ENCODE measurements around the gene PLPP1. TPM values are rescaled to one million over a fixed set of nuclear protein-coding genes. Genes with fewer than 3 reads are reported as not detected.

Gene PLPP1
- total RNA-seq, 1 donor from 2014 or later = 31.8 TPM

GRCh38 chr5:55437859-55438206 is 96.9 kb downstream of the PLPP1 start:
- peaks cover 41% of the 10 kb centered on the region for H3K4me1 Mint-ChIP-seq
- no peak overlapping the region for H3K4me3 Mint-ChIP-seq
- H3K9me3 Mint-ChIP-seq = peaks cover 24% of the 10 kb centered on the region
- no peak for DNase-seq (ENCODE audit: low spot score in 2 of 2, unreplicated experiment in 2 of 2)
- peak overlapping the region; percentile 83 for H3K27ac Mint-ChIP-seq
- H3K36me3 Mint-ChIP-seq = peaks cover 28% of the 10 kb centered on the region
- TF ChIP-seq CTCF (IDR thresholded peaks at IDR 0.05; ENCODE audit: unreplicated experiment) = no peak
- H3K27me3 Mint-ChIP-seq (ENCODE audit: low read depth) = no peaks in the 10 kb centered on the region

- Mint-ChIP-seq H3K4me1 (peaks cover 41% of the 10 kb centered on the region), H3K27me3 (ENCODE audit: low read depth) (no peaks in the 10 kb centered on the region), H3K27ac (peak overlapping the region; percentile 83), H3K4me3 (no peak overlapping the region), H3K9me3 (peaks cover 28% of the 10 kb centered on the region), H3K36me3 (peaks cover 32% of the 10 kb centered on the region)
- no peak for DNase-seq (ENCODE audit: low spot score in 2 of 2, unreplicated experiment in 2 of 2)
- no peak for TF ChIP-seq CTCF (IDR thresholded peaks at IDR 0.05; ENCODE audit: unreplicated experiment)
Observed at GRCh38 chr5:55437452-55437851, 97.3 kb downstream of the PLPP1 start.

GRCh38 chr5:55432549-55432948 is 102.2 kb downstream of the PLPP1 start:
- H3K4me1 Mint-ChIP-seq = peaks cover 3% of the 10 kb centered on the region
- no peaks in the 10 kb centered on the region for H3K27me3 Mint-ChIP-seq (ENCODE audit: low read depth)
- H3K4me3 Mint-ChIP-seq = no peak overlapping the region
- H3K9me3 Mint-ChIP-seq = peaks cover 48% of the 10 kb centered on the region
- H3K27ac Mint-ChIP-seq = no peak overlapping the region
- TF ChIP-seq CTCF (IDR thresholded peaks at IDR 0.05; ENCODE audit: unreplicated experiment) = no peak
- no peak for DNase-seq (ENCODE audit: low spot score in 2 of 2, unreplicated experiment in 2 of 2)
- peaks cover 73% of the 10 kb centered on the region for H3K36me3 Mint-ChIP-seq

GRCh38 chr5:55429613-55430253 is 105.0 kb downstream of the PLPP1 start:
- H3K27me3 Mint-ChIP-seq (ENCODE audit: low read depth) = no peaks in the 10 kb centered on the region

GRCh38 chr5:55429221-55429612 is 105.5 kb downstream of the PLPP1 start:
- no peak overlapping the region for H3K27ac Mint-ChIP-seq
- H3K4me3 Mint-ChIP-seq = no peak overlapping the region
- H3K27me3 Mint-ChIP-seq (ENCODE audit: low read depth) = no peaks in the 10 kb centered on the region
- H3K36me3 Mint-ChIP-seq = peaks cover 64% of the 10 kb centered on the region
- DNase-seq (ENCODE audit: low spot score in 2 of 2, unreplicated experiment in 2 of 2) = no peak
- H3K9me3 Mint-ChIP-seq = peaks cover 29% of the 10 kb centered on the region
- TF ChIP-seq CTCF (IDR thresholded peaks at IDR 0.05; ENCODE audit: unreplicated experiment) = no peak
- H3K4me1 Mint-ChIP-seq = no peaks in the 10 kb centered on the region

More at GRCh38 chr5:55429613-55430253, 105.0 kb downstream of the PLPP1 start:
- H3K9me3 Mint-ChIP-seq = peaks cover 34% of the 10 kb centered on the region
- no peak for DNase-seq (ENCODE audit: low spot score in 2 of 2, unreplicated experiment in 2 of 2)
- peaks cover 66% of the 10 kb centered on the region for H3K36me3 Mint-ChIP-seq
- TF ChIP-seq CTCF (IDR thresholded peaks at IDR 0.05; ENCODE audit: unreplicated experiment) = no peak
- H3K4me1 Mint-ChIP-seq = no peaks in the 10 kb centered on the region
- no peak overlapping the region for H3K27ac Mint-ChIP-seq
- H3K4me3 Mint-ChIP-seq = no peak overlapping the region

GRCh38 chr5:55427157-55427556 is 107.6 kb downstream of the PLPP1 start:
- no peak for TF ChIP-seq CTCF (IDR thresholded peaks at IDR 0.05; ENCODE audit: unreplicated experiment)
- H3K27me3 Mint-ChIP-seq (ENCODE audit: low read depth) = no peaks in the 10 kb centered on the region
- no peak for DNase-seq (ENCODE audit: low spot score in 2 of 2, unreplicated experiment in 2 of 2)
- no peak overlapping the region for H3K4me3 Mint-ChIP-seq
- no peak overlapping the region for H3K27ac Mint-ChIP-seq
- peaks cover 23% of the 10 kb centered on the region for H3K9me3 Mint-ChIP-seq
- peaks cover 70% of the 10 kb centered on the region for H3K36me3 Mint-ChIP-seq
- H3K4me1 Mint-ChIP-seq = peaks cover 6% of the 10 kb centered on the region
